Adrenal gland (tissue), 5 donors: ENCODE data around the gene DCLK2.

Experiments
- CTCF ChIP-seq, 6 experiments: fragments of 450-650 bp in 4 of 6; fragments of 200-600 bp in 2 of 6; sonication (generic) in 1 of 6; IDR thresholded peaks; 1 replicate in 5 of 6; 2 replicates in 1 of 6; pipeline versions ENCODE4 v1.5.1 to v1.8.0; 2016 to 2021; ENCODE audit warnings: antibody characterized with exemption in 6 of 6, mild to moderate bottlenecking in 2 of 6, moderate library complexity in 1 of 6
- POLR2A ChIP-seq, 2 donors: fragments of 450-650 bp; IDR thresholded peaks; one replicate each; pipeline ENCODE4 v1.6.1; 2017; ENCODE audit warnings: antibody characterized with exemption in 2 of 2, mild to moderate bottlenecking in 2 of 2, moderate library complexity in 1 of 2
- donor health status: DM: no; HTN: no; CAD: no.

DNA sequence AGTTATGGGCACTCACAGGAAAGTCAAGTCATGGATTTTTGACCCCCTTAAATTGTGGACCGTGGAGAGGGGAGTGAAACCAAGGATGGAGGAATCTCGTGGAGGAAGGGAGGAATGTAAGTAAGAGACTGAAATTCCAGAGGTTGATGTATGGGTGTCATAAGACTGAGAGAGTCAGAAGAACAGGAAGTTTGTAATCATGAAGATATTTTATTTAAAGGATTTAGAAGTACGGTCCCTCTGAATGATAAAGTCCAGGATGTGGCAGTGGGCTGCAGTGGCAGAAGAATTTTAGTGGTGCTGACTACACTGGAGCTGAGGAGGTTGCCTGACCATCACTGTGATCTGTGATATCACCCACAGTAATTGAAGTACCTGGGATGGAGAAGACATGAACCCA, 57.8 kb downstream of the DCLK2 start:
- TF ChIP-seq CTCF (IDR thresholded peaks at IDR 0.05) (no peak), POLR2A (IDR thresholded peaks at IDR 0.05) (no peak)
